ENCODE results near the gene SRGAP3. TPM values are rescaled to one million over a fixed set of nuclear protein-coding genes. Genes with fewer than 3 reads are reported as not detected.

SRGAP3 gene
- total RNA-seq, 4 donors from 2014 or later = 2.0 to 6.9 (median 4.8) TPM

- 31 to 53% methylated on average over 3 to 5 of the region's 5 CpGs for WGBS, 2 donors (ENCODE audit: low coverage in 1 of 2)
- H3K27me3 ChIP-seq = no peaks in the 10 kb centered on the region
- H3K36me3 ChIP-seq = no peaks in the 10 kb centered on the region
- peak overlapping the region in 1 of 4 donors; percentile 40 for H3K27ac ChIP-seq
- H3K4me1 ChIP-seq = no peaks in the 10 kb centered on the region
- peak; percentile 66 for ATAC-seq
- no peak overlapping the region for H3K4me3 ChIP-seq
- no peak for TF ChIP-seq EP300 (IDR thresholded peaks at IDR 0.05)
- no peak for TF ChIP-seq POLR2AphosphoS5 (IDR thresholded peaks at IDR 0.05)
- TF ChIP-seq POLR2A (IDR thresholded peaks at IDR 0.05) = no peak
- no peak for TF ChIP-seq CTCF (IDR thresholded peaks at IDR 0.05)
- H3K9me3 ChIP-seq = no peaks in the 10 kb centered on the region
Measured at GRCh38 chr3:9074079-9074478, 175.4 kb downstream of the SRGAP3 start.

- WGBS, 2 donors (ENCODE audit: low coverage in 1 of 2) = 66 to 82% methylated on average over 3 to 4 of the region's 6 CpGs
- H3K4me3 ChIP-seq = no peak overlapping the region
- no peak for ATAC-seq
- no peaks in the 10 kb centered on the region for H3K36me3 ChIP-seq
- H3K9me3 ChIP-seq = no peaks in the 10 kb centered on the region
- H3K4me1 ChIP-seq = peaks cover 0 to 7% (median 0%) of the 10 kb centered on the region in 3 donors
- H3K27me3 ChIP-seq = no peaks in the 10 kb centered on the region
- TF ChIP-seq EP300 (IDR thresholded peaks at IDR 0.05) (no peak), POLR2AphosphoS5 (IDR thresholded peaks at IDR 0.05) (no peak), CTCF (IDR thresholded peaks at IDR 0.05) (no peak), POLR2A (IDR thresholded peaks at IDR 0.05) (no peak)
- H3K27ac ChIP-seq = no peak overlapping the region
Measured at GRCh38 chr3:9072667-9073009, 176.8 kb downstream of the SRGAP3 start.

DNA sequence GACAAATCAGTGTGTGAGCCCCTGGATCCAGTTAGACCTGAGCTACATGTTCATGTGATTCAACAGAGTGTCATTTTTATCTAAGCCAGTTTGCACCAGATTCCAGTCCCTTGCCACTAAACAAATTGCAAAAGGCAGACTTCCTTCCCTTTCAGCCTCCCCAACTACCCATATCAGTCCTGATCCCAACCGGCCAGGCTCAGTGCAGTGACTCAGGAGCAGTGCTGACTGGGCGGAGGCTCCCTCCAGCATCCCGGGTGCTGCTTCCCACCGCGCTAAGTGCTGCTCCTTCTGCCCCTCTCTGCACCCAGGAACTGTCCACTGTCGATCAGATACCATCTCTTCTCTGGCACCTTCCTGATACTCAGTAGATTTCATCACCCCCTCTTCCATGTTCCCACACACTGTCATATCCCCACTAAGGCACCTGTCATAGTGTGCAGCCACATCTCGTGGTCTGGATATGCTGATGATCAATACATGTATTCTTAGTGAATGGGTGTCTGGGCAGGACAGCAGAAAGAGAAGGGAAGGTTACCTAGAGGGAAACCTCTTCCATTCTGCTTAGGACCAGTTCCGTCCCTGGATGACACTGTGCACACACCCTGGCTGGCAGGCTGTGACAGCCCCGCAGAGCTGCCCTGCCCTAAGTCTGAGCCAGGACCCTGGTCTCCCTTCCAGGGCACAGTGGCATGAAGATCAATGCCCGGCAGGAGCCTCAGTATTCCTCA lies 177.3 kb downstream of the SRGAP3 start:
- no peak for TF ChIP-seq POLR2A (IDR thresholded peaks at IDR 0.05)
- no peak for TF ChIP-seq EP300 (IDR thresholded peaks at IDR 0.05)
- no peak for TF ChIP-seq POLR2AphosphoS5 (IDR thresholded peaks at IDR 0.05)
- TF ChIP-seq CTCF (IDR thresholded peaks at IDR 0.05) = no peak
- ATAC-seq = no peak
- Histone ChIP-seq H3K4me1 (peaks cover 0 to 12% (median 0%) of the 10 kb centered on the region in 3 donors), H3K27me3 (no peaks in the 10 kb centered on the region), H3K9me3 (no peaks in the 10 kb centered on the region), H3K27ac (no peak overlapping the region), H3K4me3 (no peak overlapping the region), H3K36me3 (no peaks in the 10 kb centered on the region)
- WGBS, 2 donors (ENCODE audit: low coverage in 1 of 2) = 84 to 100% methylated on average over 3 to 5 of the region's 10 CpGs

- no peak overlapping the region for H3K4me3 ChIP-seq
- 87 to 92% methylated on average over 2 of the region's 2 CpGs for WGBS, 2 donors (ENCODE audit: low coverage in 1 of 2)
- H3K9me3 ChIP-seq = no peaks in the 10 kb centered on the region
- peaks cover 0 to 16% (median 0%) of the 10 kb centered on the region in 3 donors for H3K4me1 ChIP-seq
- ATAC-seq = no peak
- no peaks in the 10 kb centered on the region for H3K36me3 ChIP-seq
- H3K27me3 ChIP-seq = no peaks in the 10 kb centered on the region
- TF ChIP-seq EP300 (IDR thresholded peaks at IDR 0.05) (no peak), CTCF (IDR thresholded peaks at IDR 0.05) (no peak), POLR2AphosphoS5 (IDR thresholded peaks at IDR 0.05) (no peak), POLR2A (IDR thresholded peaks at IDR 0.05) (no peak)
- no peak overlapping the region for H3K27ac ChIP-seq
Measured at GRCh38 chr3:9070961-9071360, 178.5 kb downstream of the SRGAP3 start.

GRCh38 chr3:9069971-9070370 lies 179.5 kb downstream of the SRGAP3 start:
- Histone ChIP-seq H3K27ac (no peak overlapping the region), H3K9me3 (no peaks in the 10 kb centered on the region), H3K36me3 (no peaks in the 10 kb centered on the region), H3K27me3 (no peaks in the 10 kb centered on the region), H3K4me1 (peaks cover 0 to 16% (median 0%) of the 10 kb centered on the region in 3 donors), H3K4me3 (no peak overlapping the region)
- no peak for TF ChIP-seq EP300 (IDR thresholded peaks at IDR 0.05)
- no peak for TF ChIP-seq CTCF (IDR thresholded peaks at IDR 0.05)
- no peak for TF ChIP-seq POLR2A (IDR thresholded peaks at IDR 0.05)
- no peak for TF ChIP-seq POLR2AphosphoS5 (IDR thresholded peaks at IDR 0.05)
- 100% methylated on average over 1 of the region's 1 CpG for WGBS, 2 donors (ENCODE audit: low coverage in 1 of 2)
- no peak for ATAC-seq

Data from gastroesophageal sphincter (tissue), 4 donors.